ENCODE results near the gene UNK.

The UNK gene

GRCh38 chr17:75783803-75784472, 668 bp upstream of the UNK start:
- TF ChIP-seq TAF1 (IDR thresholded peaks at IDR 0.05; ENCODE audit: borderline replicate concordance, insufficient read depth, low read length), result no peak
- no peak for TF ChIP-seq POLR2AphosphoS5 (IDR thresholded peaks at IDR 0.05; ENCODE audit: low read depth, low read length)
- no peak for TF ChIP-seq SIN3A (IDR thresholded peaks at IDR 0.05; ENCODE audit: borderline replicate concordance, insufficient read depth, low read length)
- TF ChIP-seq FOXP2 (optimal IDR thresholded peaks at IDR 0.05; ENCODE audit: borderline replicate concordance, extremely low read depth, extremely low read length, insufficient read depth), result no peak
- no peak for TF ChIP-seq REST (IDR thresholded peaks at IDR 0.05; ENCODE audit: insufficient read depth in 1 of 2, low read depth in 2 of 2, low read length in 2 of 2)

GRCh38 chr17:75785016-75785890, 647 bp downstream of the UNK start:
- TF ChIP-seq FOXP2 (optimal IDR thresholded peaks at IDR 0.05; ENCODE audit: borderline replicate concordance, extremely low read depth, extremely low read length, insufficient read depth) (peak; percentile 84), SIN3A (IDR thresholded peaks at IDR 0.05; ENCODE audit: borderline replicate concordance, insufficient read depth, low read length) (no peak), POLR2AphosphoS5 (IDR thresholded peaks at IDR 0.05; ENCODE audit: low read depth, low read length) (peak; percentile 94), REST (IDR thresholded peaks at IDR 0.05; ENCODE audit: insufficient read depth in 1 of 2, low read depth in 2 of 2, low read length in 2 of 2) (peak in 1 of 2 experiments; percentile 76; a peak in 3 of 4 replicates), TAF1 (IDR thresholded peaks at IDR 0.05; ENCODE audit: borderline replicate concordance, insufficient read depth, low read length) (peak; percentile 92; the same call in 1 of the 2 replicates)

- TF ChIP-seq REST (IDR thresholded peaks at IDR 0.05; ENCODE audit: insufficient read depth in 1 of 2, low read depth in 2 of 2, low read length in 2 of 2) (no peak), SIN3A (IDR thresholded peaks at IDR 0.05; ENCODE audit: borderline replicate concordance, insufficient read depth, low read length) (no peak), POLR2AphosphoS5 (IDR thresholded peaks at IDR 0.05; ENCODE audit: low read depth, low read length) (no peak), TAF1 (IDR thresholded peaks at IDR 0.05; ENCODE audit: borderline replicate concordance, insufficient read depth, low read length) (no peak), FOXP2 (optimal IDR thresholded peaks at IDR 0.05; ENCODE audit: borderline replicate concordance, extremely low read depth, extremely low read length, insufficient read depth) (no peak)
Measured at GRCh38 chr17:75791254-75791653, 6.6 kb downstream of the UNK start.

- no peak for TF ChIP-seq POLR2AphosphoS5 (IDR thresholded peaks at IDR 0.05; ENCODE audit: low read depth, low read length)
- no peak for TF ChIP-seq TAF1 (IDR thresholded peaks at IDR 0.05; ENCODE audit: borderline replicate concordance, insufficient read depth, low read length)
- no peak for TF ChIP-seq SIN3A (IDR thresholded peaks at IDR 0.05; ENCODE audit: borderline replicate concordance, insufficient read depth, low read length)
- no peak for TF ChIP-seq FOXP2 (optimal IDR thresholded peaks at IDR 0.05; ENCODE audit: borderline replicate concordance, extremely low read depth, extremely low read length, insufficient read depth)
- TF ChIP-seq REST (IDR thresholded peaks at IDR 0.05; ENCODE audit: insufficient read depth in 1 of 2, low read depth in 2 of 2, low read length in 2 of 2), result no peak
Measured at GRCh38 chr17:75793460-75793859, 8.9 kb downstream of the UNK start.
